LNCAP (cell line): ENCODE results near the gene KAZN.

Source experiments
- CTCF ChIP-seq: fragments of 450-650 bp; IDR thresholded peaks from 2 replicates; pipeline ENCODE4 v1.5.1; 2017; ENCODE audit warnings: mild to moderate bottlenecking

Gene KAZN

GRCh38 chr1:14599800-14600199 is 1.3 kb downstream of the KAZN start:
- TF ChIP-seq CTCF, result no peak

- TF ChIP-seq CTCF, result no peak
These were observed 2.1 kb downstream of the KAZN start for GRCh38 chr1:14600405-14601112.

- TF ChIP-seq CTCF, result no peak
These were observed 3.7 kb downstream of the KAZN start for GRCh38 chr1:14602136-14602535.

GRCh38 chr1:14603645-14604044 is 5.2 kb downstream of the KAZN start:
- TF ChIP-seq CTCF, result no peak

- no peak for TF ChIP-seq CTCF
These were observed 5.9 kb downstream of the KAZN start for GRCh38 chr1:14604414-14604813.

GRCh38 chr1:14605945-14606344 is 7.5 kb downstream of the KAZN start:
- no peak for TF ChIP-seq CTCF

GRCh38 chr1:14606632-14607031 is 8.1 kb downstream of the KAZN start:
- TF ChIP-seq CTCF, result peak; percentile 36; the same call in 1 of the 2 replicates

GRCh38 chr1:14607295-14607694 is 8.8 kb downstream of the KAZN start:
- TF ChIP-seq CTCF, result no peak
